ENCODE measurements around the gene FRMD4B. TPM values are rescaled to one million over a fixed set of nuclear protein-coding genes. Genes with fewer than 3 reads are reported as not detected.

The FRMD4B gene
- total RNA-seq, 1 experiment from 2014 or later: 0.90 TPM

DNA sequence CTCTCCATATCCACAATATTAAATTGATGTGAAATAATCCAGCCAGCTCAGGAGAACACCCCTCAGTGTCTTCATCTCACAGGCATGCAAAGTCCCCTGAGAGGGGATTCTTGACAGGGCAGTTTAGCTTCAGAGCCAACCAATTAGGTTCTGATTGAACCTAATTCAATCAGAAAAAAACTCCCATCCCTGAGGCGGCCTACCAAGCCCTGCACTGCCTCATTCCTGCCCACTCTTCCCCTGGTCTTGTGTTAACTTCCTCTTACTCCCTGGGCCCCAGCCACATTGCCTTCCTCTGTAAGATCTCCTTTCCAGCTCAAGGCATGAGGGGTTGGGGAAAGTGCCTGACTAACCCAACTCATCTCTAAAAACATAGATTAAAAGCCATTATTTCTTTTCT, 46.1 kb downstream of the FRMD4B start:
- no peak overlapping the region for H3K4me3 ChIP-seq (ENCODE audit: low read depth in 2 of 2, low read length in 2 of 2)
- ChIA-PET POLR2A (no interaction called here), CTCF (no interaction called here)
- H3K9me3 ChIP-seq (ENCODE audit: control insufficient read depth, insufficient read depth, low read depth, low read length): no peaks in the 10 kb centered on the region
- H3K27ac ChIP-seq (ENCODE audit: low read length): no peak overlapping the region
- no peaks in the 10 kb centered on the region for H3K4me1 ChIP-seq (ENCODE audit: control insufficient read depth, insufficient read depth, low read length)
- in situ Hi-C loops (cut with HindIII; ENCODE audit: low pct_unique_long_range_greater_than_20kb, low sequenced_read_pairs) (no loop called here), intact Hi-C loops (cut with micrococcal nuclease; ENCODE audit: unreplicated experiment) (no loop called here)
- H3K36me3 ChIP-seq (ENCODE audit: control insufficient read depth, insufficient read depth, low read length): no peaks in the 10 kb centered on the region
- BruUV-seq (replicated peaks): no TSS peak
- TF ChIP-seq, protein P1, sequence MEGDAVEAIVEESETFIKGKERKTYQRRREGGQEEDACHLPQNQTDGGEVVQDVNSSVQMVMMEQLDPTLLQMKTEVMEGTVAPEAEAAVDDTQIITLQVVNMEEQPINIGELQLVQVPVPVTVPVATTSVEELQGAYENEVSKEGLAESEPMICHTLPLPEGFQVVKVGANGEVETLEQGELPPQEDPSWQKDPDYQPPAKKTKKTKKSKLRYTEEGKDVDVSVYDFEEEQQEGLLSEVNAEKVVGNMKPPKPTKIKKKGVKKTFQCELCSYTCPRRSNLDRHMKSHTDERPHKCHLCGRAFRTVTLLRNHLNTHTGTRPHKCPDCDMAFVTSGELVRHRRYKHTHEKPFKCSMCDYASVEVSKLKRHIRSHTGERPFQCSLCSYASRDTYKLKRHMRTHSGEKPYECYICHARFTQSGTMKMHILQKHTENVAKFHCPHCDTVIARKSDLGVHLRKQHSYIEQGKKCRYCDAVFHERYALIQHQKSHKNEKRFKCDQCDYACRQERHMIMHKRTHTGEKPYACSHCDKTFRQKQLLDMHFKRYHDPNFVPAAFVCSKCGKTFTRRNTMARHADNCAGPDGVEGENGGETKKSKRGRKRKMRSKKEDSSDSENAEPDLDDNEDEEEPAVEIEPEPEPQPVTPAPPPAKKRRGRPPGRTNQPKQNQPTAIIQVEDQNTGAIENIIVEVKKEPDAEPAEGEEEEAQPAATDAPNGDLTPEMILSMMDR (IDR thresholded peaks at IDR 0.05): no peak
- TF ChIP-seq POLR2AphosphoS5 (IDR thresholded peaks at IDR 0.05; ENCODE audit: low read depth, low read length) (no peak), TCF7L2 (IDR thresholded peaks at IDR 0.05; ENCODE audit: low read depth, low read length) (no peak)
- H3K27me3 ChIP-seq (ENCODE audit: control insufficient read depth, insufficient read depth, low read length): no peaks in the 10 kb centered on the region
- ATAC-seq: no peak
- no peak for DNase-seq (ENCODE audit: low read depth, low spot score)

DNA sequence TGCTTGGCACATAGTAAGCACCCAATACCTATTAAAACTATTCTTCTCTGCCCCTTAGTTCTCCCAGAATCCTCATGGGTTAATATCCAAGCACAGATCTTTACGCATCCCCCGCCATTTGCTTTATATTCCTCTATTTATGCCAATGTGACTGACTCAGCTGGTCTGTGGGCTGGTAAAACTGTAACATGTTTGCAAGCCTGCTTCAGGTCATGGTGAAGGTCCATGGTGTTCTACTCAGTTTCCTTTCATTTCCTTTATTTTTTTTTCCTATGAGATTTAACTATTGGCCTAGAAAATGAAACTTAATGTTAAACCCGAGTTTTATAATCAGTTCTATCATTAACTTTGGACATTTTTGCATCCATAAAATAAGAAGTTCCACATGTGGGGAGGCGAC, 47.0 kb downstream of the FRMD4B start:
- Histone ChIP-seq H3K27me3 (ENCODE audit: control insufficient read depth, insufficient read depth, low read length) (no peaks in the 10 kb centered on the region), H3K4me1 (ENCODE audit: control insufficient read depth, insufficient read depth, low read length) (no peaks in the 10 kb centered on the region), H3K36me3 (ENCODE audit: control insufficient read depth, insufficient read depth, low read length) (no peaks in the 10 kb centered on the region), H3K4me3 (ENCODE audit: low read depth in 2 of 2, low read length in 2 of 2) (no peak overlapping the region), H3K27ac (ENCODE audit: low read length) (no peak overlapping the region), H3K9me3 (ENCODE audit: control insufficient read depth, insufficient read depth, low read depth, low read length) (no peaks in the 10 kb centered on the region)
- TF ChIP-seq, protein P2, sequence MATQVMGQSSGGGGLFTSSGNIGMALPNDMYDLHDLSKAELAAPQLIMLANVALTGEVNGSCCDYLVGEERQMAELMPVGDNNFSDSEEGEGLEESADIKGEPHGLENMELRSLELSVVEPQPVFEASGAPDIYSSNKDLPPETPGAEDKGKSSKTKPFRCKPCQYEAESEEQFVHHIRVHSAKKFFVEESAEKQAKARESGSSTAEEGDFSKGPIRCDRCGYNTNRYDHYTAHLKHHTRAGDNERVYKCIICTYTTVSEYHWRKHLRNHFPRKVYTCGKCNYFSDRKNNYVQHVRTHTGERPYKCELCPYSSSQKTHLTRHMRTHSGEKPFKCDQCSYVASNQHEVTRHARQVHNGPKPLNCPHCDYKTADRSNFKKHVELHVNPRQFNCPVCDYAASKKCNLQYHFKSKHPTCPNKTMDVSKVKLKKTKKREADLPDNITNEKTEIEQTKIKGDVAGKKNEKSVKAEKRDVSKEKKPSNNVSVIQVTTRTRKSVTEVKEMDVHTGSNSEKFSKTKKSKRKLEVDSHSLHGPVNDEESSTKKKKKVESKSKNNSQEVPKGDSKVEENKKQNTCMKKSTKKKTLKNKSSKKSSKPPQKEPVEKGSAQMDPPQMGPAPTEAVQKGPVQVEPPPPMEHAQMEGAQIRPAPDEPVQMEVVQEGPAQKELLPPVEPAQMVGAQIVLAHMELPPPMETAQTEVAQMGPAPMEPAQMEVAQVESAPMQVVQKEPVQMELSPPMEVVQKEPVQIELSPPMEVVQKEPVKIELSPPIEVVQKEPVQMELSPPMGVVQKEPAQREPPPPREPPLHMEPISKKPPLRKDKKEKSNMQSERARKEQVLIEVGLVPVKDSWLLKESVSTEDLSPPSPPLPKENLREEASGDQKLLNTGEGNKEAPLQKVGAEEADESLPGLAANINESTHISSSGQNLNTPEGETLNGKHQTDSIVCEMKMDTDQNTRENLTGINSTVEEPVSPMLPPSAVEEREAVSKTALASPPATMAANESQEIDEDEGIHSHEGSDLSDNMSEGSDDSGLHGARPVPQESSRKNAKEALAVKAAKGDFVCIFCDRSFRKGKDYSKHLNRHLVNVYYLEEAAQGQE (IDR thresholded peaks at IDR 0.05; ENCODE audit: insufficient read depth in 1 of 2, low read depth in 2 of 2, low read length in 1 of 2): no peak
- TF ChIP-seq, protein P1 (IDR thresholded peaks at IDR 0.05): no peak
- TF ChIP-seq SIN3A (IDR thresholded peaks at IDR 0.05; ENCODE audit: borderline replicate concordance, insufficient read depth, low read depth, low read length): no peak
- no peak for TF ChIP-seq POLR2AphosphoS5 (IDR thresholded peaks at IDR 0.05; ENCODE audit: low read depth, low read length)
- no peak for TF ChIP-seq TCF7L2 (IDR thresholded peaks at IDR 0.05; ENCODE audit: low read depth, low read length)
- POLR2A ChIA-PET: no interaction called here
- DNase-seq (ENCODE audit: low read depth, low spot score) (no peak), ATAC-seq (no peak)
- in situ Hi-C loops (cut with HindIII; ENCODE audit: low pct_unique_long_range_greater_than_20kb, low sequenced_read_pairs) (no loop called here), intact Hi-C loops (cut with micrococcal nuclease; ENCODE audit: unreplicated experiment) (no loop called here)
- BruUV-seq (replicated peaks): no TSS peak
- CTCF ChIA-PET: no interaction called here
